Stimulated activated CD8-positive, alpha-beta memory T cell treated with anti-CD3 and anti-CD28 coated beads, Interleukin-15, amount 100 ng/mL, for 4 hours (primary cell): Measurements from ENCODE around the gene TM9SF4.
A peak's percentile ranks its signal among the peaks of the same experiment; 100 is the strongest.

Experiments used
- DNase-seq, 2 donors: peaks; one replicate each; pipeline ENCODE4 v3.0.0-alpha.2; 2020; ENCODE audit warnings: low read depth in 2 of 2

Gene TM9SF4

GRCh38 chr20:32205843-32206759 is 96.6 kb downstream of the TM9SF4 start:
- DNase-seq: no peak

DNA sequence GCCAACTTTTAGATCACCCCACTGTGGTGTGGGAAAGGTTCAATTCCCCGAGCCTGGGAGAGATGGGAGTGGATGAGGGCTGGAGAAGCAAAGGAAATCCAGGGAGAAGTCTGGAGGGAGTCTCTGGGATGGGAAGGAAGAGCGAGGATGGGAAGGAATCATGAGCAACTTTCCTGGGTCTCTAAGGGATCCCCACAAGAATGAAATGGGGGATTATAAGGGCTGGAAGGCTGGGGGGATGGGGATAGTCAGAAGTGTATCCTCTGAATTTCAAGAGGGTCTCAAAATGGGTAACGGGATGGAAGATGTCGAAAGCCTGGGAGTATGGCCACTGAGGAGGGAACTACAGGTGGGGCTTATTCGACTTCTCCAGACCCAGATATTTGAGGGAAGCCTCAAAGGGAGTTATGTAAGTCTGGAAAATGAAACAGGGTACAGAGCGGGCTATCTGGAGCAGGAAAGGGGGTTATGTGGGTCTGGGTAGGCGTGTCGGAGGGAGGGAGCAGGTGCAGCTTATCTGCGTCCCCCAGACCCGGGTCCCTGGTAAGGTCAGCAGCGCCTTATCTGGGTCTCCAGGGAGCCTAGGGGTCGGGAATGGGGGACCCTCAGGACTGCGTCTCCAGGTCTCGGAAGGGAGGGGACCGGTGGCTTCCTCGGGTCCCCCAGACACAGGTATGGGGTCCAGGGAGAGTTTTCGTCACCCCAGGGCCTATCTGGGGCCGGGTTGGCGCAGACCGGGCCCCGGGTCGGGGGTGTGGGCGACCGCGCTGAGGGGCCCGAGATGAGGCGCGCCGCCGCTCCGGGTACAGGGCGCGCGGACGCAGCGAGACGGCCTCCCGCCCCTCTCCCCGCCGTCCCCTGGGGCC is 97.5 kb downstream of the TM9SF4 start:
- no peak for DNase-seq

- peak; percentile 73 to 85 for DNase-seq
Measured at GRCh38 chr20:32207626-32208498, 98.3 kb downstream of the TM9SF4 start, which contains the start of the genes PLAGL2 and POFUT1. Gene PLAGL2, minus strand, starts transcription at chr20:32207743. Its CDS starts 5,565 bp downstream, at chr20:32202178. Gene POFUT1, plus strand, starts transcription at chr20:32207880. Its CDS starts 62 bp downstream, at chr20:32207942.

DNA sequence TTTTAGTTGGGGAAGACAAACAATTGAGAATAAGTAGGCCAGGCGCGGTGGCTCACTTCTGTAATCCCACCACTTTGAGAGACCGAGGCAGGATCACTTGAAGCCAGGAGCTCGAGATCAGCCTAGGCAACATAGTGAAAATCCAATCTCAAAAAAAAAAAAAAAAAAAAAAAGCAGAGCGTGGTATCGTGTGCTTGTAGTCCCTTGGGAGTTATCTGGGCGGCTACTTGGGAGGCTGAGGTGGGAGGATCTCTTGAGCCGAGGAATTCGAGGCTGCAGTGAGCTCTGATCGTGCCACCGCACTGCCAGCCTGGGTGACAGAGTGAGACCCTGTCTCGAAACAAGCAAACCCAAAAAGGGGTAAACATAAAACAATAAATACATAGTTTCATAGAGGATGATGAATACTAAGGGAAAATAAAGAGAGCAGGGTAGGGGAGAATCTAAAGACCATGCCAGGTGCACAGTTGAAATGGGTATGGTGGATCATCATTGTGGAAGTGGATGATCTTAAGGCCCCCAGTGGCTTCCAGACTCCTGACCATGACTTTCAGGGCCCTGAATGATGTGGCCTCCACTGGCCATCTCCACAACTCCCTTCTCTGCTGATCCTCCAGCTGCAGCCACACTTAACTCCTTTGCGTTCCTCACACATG is 99.1 kb downstream of the TM9SF4 start:
- no peak for DNase-seq

DNA sequence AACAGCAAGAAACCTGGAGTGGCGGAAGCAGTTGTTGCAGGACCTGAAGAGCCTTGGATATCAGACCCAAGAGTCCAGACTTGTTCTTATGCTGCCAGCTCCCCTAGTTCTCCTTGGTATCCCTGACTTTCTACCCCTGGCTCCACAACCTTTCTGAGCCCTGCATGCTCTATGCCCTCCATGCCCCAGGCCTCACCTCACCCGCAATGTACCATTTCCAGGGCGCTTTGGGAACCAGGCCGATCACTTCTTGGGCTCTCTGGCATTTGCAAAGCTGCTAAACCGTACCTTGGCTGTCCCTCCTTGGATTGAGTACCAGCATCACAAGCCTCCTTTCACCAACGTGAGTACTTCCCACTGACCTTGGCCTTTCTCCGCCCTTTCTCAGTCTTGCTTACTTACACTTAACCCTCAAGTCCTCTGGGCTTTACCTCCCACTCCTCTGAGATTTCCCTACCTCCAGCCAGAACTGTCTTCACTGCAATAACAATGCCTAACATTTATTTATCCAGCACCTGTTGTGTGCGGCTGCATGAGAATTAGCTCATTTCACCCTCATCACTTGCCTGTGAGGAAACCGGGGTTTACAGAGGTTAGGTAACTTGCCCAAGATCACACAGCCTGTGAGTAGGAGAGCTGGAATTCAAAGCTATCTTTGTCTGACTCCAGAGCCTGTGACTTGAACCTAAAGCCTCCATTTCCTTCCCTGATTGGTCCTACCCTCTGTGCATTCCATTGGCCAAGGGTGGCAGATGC is 100.5 kb downstream of the TM9SF4 start:
- no peak for DNase-seq

GRCh38 chr20:32213870-32214269 is 104.4 kb downstream of the TM9SF4 start:
- no peak for DNase-seq

DNA sequence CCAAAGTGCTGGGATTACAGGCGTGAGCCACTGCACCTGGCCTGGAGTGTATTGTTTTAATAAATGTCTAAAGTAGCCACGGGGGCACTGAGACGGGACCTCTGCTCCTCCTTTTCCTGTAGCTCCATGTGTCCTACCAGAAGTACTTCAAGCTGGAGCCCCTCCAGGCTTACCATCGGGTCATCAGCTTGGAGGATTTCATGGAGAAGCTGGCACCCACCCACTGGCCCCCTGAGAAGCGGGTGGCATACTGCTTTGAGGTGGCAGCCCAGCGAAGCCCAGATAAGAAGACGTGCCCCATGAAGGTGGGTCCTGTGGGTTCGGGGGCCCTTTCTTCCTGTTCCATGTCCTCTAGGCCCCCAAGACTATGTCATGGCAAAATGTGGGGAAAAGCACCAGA is 105.6 kb downstream of the TM9SF4 start:
- DNase-seq: no peak

- no peak for DNase-seq
Measured at GRCh38 chr20:32215729-32216128, 106.2 kb downstream of the TM9SF4 start.

GRCh38 chr20:32216179-32217142 is 106.9 kb downstream of the TM9SF4 start:
- DNase-seq: no peak
